Fibroblast of lung (primary cell): Measurements from ENCODE around the gene RPL22. TPM values are rescaled to one million over a fixed set of nuclear protein-coding genes. Genes with fewer than 3 reads are reported as not detected.

Experiments
- DNase-seq, 2 donors: peaks; one replicate each; pipeline versions ENCODE4 v3.0.0 to v3.0.0-alpha.2; 2010; ENCODE audit warnings: low read depth in 2 of 2
- H2AFZ ChIP-seq: 2 replicates; pipeline ENCODE4 v1.5.1; 2012; ENCODE audit warnings: low read length, control low read depth, inconsistent platforms
- H3K27ac ChIP-seq: 2 replicates; pipeline ENCODE4 v1.5.1; 2011; ENCODE audit warnings: low read length, control low read depth; ENCODE audit not compliant: insufficient read depth
- H3K27me3 ChIP-seq: 2 replicates; pipeline ENCODE4 v1.5.1; 2011; ENCODE audit warnings: mild to moderate bottlenecking, low read length; ENCODE audit not compliant: control insufficient read depth, insufficient read depth
- H3K36me3 ChIP-seq: 2 replicates; pipeline ENCODE4 v1.5.1; 2011; ENCODE audit warnings: low read length; ENCODE audit not compliant: control insufficient read depth, insufficient read depth
- H3K4me1 ChIP-seq: 2 replicates; pipeline ENCODE4 v1.5.1; 2011; ENCODE audit warnings: low read length; ENCODE audit not compliant: control insufficient read depth, insufficient read depth; ENCODE audit errors: extremely low read depth
- H3K4me2 ChIP-seq: 2 replicates; pipeline ENCODE4 v1.5.1; 2011; ENCODE audit warnings: low read length, control low read depth; ENCODE audit not compliant: insufficient read depth; ENCODE audit errors: extremely low read depth
- H3K4me3 ChIP-seq, 4 experiments: fragments of 200-600 bp in 1 of 4; sonication (generic) in 1 of 4; replicated peaks in 1 of 4; 2 replicates each; pipeline ENCODE4 v1.5.1; 2011 to 2016; ENCODE audit warnings: low read length in 4 of 4, low read depth in 3 of 4, mild to moderate bottlenecking in 3 of 4, control low read depth in 2 of 4, inconsistent platforms in 1 of 4, mixed read lengths in 1 of 4; ENCODE audit not compliant: insufficient read depth in 1 of 4; ENCODE audit errors: control extremely low read depth in 1 of 4
- H3K79me2 ChIP-seq: 2 replicates; pipeline ENCODE4 v1.5.1; 2012; ENCODE audit warnings: mild to moderate bottlenecking, low read length, inconsistent platforms; ENCODE audit not compliant: control insufficient read depth, insufficient read depth
- H3K9ac ChIP-seq: 2 replicates; pipeline ENCODE4 v1.5.1; 2011; ENCODE audit warnings: mild to moderate bottlenecking, low read length, control low read depth; ENCODE audit not compliant: insufficient read depth
- H3K9me3 ChIP-seq: 2 replicates; pipeline ENCODE4 v1.5.1; 2012; ENCODE audit warnings: low read depth, low read length; ENCODE audit not compliant: control insufficient read depth, insufficient read depth
- H4K20me1 ChIP-seq: 2 replicates; pipeline ENCODE4 v1.5.1; 2011; ENCODE audit warnings: low read length; ENCODE audit not compliant: control insufficient read depth, insufficient read depth; ENCODE audit errors: extremely low read depth
- EZH2 ChIP-seq: IDR thresholded peaks from 2 replicates; pipeline ENCODE4 v1.5.1; 2012; ENCODE audit warnings: low read length, control low read depth, mild to moderate bottlenecking; ENCODE audit errors: missing control alignments
- polyA plus RNA-seq, 2 donors: library from polyadenylated mRNA; depleted of rRNA in 1 of 2; stranded (reverse) in 1 of 2; unstranded in 1 of 2; fragments of >200 nt; gene quantifications; 2 replicates each; pipeline ENCODE4 v1.2.1, GENCODE V29; 2011 to 2012; ENCODE audit warnings: missing spikeins in 1 of 2
- total RNA-seq: library from RNA; depleted of rRNA; stranded (reverse); fragments of >200 nt; gene quantifications from 2 replicates; pipeline ENCODE4 v1.2.1, GENCODE V29; 2014
- TF ChIP-seq, protein P1 (sequence below), 2 donors: IDR thresholded peaks in 1 of 2; conservative IDR thresholded peaks in 1 of 2; 1 replicate in 1 of 2; 2 replicates in 1 of 2; pipeline ENCODE4 v1.5.1; 2011 to 2012; ENCODE audit warnings: low read length in 2 of 2, control low read depth in 1 of 2, inconsistent platforms in 1 of 2, low read depth in 1 of 2, mild to moderate bottlenecking in 1 of 2

RPL22 gene
- total and polyA plus RNA-seq, 2 donors (not counting 1 experiment from before 2014, with no cell fraction given) = 159 to 369 TPM

DNA sequence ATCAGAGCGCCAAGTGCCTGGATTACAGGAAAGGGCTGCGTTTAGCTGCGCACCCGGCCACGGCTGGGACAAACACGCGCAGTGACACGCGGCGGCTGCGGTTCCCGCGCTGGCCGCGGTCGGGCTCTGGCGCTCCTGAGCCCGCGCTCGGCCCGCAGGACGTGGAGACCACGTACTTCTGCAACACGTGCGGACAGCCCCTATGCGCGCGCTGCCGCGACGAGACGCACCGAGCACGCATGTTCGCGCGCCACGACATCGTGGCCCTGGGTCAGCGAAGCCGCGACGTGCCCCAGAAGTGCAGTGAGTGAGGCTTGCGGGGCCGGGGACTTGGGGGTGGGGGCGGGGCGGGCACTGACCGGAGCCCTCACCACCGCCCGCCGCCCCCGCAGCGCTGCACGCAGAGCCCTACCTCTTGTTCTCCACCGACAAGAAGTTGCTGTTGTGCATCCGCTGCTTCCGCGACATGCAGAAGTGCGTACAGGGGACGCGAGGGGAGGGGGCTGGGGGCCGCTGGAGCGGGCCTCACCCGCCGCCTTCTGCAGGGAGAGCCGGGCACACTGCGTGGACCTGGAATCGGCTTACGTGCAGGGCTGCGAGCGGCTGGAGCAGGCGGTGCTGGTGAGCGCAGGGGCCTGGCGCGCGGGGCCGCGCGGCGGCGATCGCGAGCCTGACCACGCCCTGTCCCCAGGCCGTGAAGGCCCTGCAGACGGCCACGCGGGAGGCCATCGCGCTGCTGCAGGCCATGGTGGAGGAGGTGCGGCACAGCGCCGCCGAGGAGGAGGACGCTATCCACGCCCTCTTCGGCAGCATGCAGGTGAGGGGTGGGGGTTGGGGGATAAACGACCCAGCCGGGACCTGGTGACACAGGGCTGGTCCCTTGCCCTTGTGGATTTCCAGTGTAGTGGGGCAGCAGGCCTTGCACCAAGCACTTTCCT, 9.6 kb upstream of the RPL22 start:
- no peaks in the 10 kb centered on the region for H4K20me1 ChIP-seq
- no peaks in the 10 kb centered on the region for H3K9me3 ChIP-seq
- TF ChIP-seq EZH2 = no peak
- TF ChIP-seq, protein P1, sequence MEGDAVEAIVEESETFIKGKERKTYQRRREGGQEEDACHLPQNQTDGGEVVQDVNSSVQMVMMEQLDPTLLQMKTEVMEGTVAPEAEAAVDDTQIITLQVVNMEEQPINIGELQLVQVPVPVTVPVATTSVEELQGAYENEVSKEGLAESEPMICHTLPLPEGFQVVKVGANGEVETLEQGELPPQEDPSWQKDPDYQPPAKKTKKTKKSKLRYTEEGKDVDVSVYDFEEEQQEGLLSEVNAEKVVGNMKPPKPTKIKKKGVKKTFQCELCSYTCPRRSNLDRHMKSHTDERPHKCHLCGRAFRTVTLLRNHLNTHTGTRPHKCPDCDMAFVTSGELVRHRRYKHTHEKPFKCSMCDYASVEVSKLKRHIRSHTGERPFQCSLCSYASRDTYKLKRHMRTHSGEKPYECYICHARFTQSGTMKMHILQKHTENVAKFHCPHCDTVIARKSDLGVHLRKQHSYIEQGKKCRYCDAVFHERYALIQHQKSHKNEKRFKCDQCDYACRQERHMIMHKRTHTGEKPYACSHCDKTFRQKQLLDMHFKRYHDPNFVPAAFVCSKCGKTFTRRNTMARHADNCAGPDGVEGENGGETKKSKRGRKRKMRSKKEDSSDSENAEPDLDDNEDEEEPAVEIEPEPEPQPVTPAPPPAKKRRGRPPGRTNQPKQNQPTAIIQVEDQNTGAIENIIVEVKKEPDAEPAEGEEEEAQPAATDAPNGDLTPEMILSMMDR (conservative IDR thresholded peaks at IDR 0.05 in 1 of 2, IDR thresholded peaks at IDR 0.05 in 1 of 2; ENCODE audit: low read depth in 1 of 2, low read length in 2 of 2) = peak; percentile 37 to 49
- H3K4me1 ChIP-seq = peaks cover 3% of the 10 kb centered on the region
- no peaks in the 10 kb centered on the region for H3K27me3 ChIP-seq
- no peak overlapping the region for H3K27ac ChIP-seq
- H3K36me3 ChIP-seq = no peaks in the 10 kb centered on the region
- no peak overlapping the region for H3K9ac ChIP-seq
- H3K4me3 ChIP-seq = peak overlapping the region in 3 of 4 experiments; percentile 23 to 47 (median 33)
- H3K79me2 ChIP-seq = no peaks in the 10 kb centered on the region
- H2AFZ ChIP-seq = peak overlapping the region; percentile 84
- DNase-seq = peak; percentile 50
- H3K4me2 ChIP-seq = peak overlapping the region; percentile 35

DNA sequence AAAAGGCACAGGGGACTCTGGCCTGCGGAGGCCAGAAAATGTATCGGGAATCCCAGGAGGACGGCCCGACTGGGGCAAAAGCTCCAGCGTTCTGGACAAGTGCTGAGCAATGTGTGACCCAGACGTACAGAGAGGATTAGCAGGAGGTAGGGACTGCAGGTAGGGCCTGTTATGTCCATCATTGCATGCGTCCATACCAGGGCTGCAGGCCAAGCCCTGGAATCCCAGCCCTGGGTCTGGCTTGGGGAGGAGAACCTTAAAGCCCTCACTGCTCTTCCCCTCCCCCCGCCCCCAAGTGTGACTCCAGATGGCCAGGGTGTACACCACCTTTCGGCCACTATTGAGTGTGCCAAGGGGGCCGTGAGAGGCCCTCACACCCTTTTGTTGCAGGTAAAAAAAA, 8.5 kb upstream of the RPL22 start:
- Histone ChIP-seq H3K27me3 (no peaks in the 10 kb centered on the region), H3K79me2 (no peaks in the 10 kb centered on the region), H3K9ac (no peak overlapping the region), H2AFZ (no peak overlapping the region), H3K27ac (no peak overlapping the region), H3K36me3 (no peaks in the 10 kb centered on the region), H3K4me3 (no peak overlapping the region), H4K20me1 (no peaks in the 10 kb centered on the region), H3K4me1 (peaks cover 3% of the 10 kb centered on the region), H3K9me3 (no peaks in the 10 kb centered on the region), H3K4me2 (no peak overlapping the region)
- no peak for DNase-seq
- TF ChIP-seq, protein P1 (conservative IDR thresholded peaks at IDR 0.05 in 1 of 2, IDR thresholded peaks at IDR 0.05 in 1 of 2; ENCODE audit: low read depth in 1 of 2, low read length in 2 of 2) = no peak
- no peak for TF ChIP-seq EZH2

DNA sequence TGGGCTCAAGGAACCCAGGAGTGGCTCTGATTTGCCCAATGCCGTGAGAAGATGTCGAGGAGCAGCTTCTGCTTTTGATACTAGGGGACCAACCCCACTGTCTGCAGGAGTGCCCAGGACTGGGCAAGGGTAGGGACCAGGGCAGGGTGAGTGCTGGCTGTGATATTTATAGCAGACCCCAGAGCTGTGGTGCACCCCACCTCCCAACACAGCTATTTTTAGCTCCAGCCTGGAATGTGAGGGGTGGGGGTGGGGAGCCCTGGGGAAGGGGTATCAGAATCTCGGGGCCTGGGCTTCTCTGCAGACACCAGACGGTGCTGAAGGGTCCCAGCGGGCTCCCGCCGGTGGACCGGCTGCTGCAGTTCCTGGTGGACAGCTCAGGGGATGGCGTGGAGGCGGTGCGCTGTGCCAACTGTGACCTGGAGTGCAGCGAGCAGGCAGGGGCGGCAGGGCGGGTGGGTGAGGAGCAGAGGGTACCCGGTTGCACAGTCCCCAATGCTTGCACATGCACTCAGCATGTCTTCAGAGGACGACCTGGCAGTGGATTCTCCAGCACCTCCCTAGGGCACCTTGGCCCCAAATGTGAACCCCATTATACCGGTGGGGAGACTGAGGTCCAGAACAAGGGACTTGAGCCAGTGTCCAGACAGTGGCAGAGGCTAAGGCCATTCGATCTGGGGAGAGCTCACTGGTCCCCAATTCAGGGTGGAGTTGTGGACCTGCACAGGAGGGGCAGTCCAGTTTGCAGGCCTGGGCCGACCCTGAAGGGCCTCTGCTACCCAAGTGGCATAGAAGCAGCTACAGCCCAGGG, 7.9 kb upstream of the RPL22 start:
- H3K27me3 ChIP-seq = no peaks in the 10 kb centered on the region
- no peaks in the 10 kb centered on the region for H3K36me3 ChIP-seq
- no peak overlapping the region for H2AFZ ChIP-seq
- no peak overlapping the region for H3K27ac ChIP-seq
- no peaks in the 10 kb centered on the region for H4K20me1 ChIP-seq
- no peak overlapping the region for H3K9ac ChIP-seq
- peaks cover 3% of the 10 kb centered on the region for H3K4me1 ChIP-seq
- no peak overlapping the region for H3K4me2 ChIP-seq
- no peaks in the 10 kb centered on the region for H3K9me3 ChIP-seq
- DNase-seq = no peak
- TF ChIP-seq, protein P1 (conservative IDR thresholded peaks at IDR 0.05 in 1 of 2, IDR thresholded peaks at IDR 0.05 in 1 of 2; ENCODE audit: low read depth in 1 of 2, low read length in 2 of 2) = no peak
- no peak for TF ChIP-seq EZH2
- H3K79me2 ChIP-seq = no peaks in the 10 kb centered on the region
- no peak overlapping the region for H3K4me3 ChIP-seq
